ENCODE measurements around the gene MUL1. TPM values are rescaled to one million over a fixed set of nuclear protein-coding genes. Genes with fewer than 3 reads are reported as not detected.

Gene MUL1
- total RNA-seq, 2 donors from 2014 or later, result 29.8 to 34.1 TPM

DNA sequence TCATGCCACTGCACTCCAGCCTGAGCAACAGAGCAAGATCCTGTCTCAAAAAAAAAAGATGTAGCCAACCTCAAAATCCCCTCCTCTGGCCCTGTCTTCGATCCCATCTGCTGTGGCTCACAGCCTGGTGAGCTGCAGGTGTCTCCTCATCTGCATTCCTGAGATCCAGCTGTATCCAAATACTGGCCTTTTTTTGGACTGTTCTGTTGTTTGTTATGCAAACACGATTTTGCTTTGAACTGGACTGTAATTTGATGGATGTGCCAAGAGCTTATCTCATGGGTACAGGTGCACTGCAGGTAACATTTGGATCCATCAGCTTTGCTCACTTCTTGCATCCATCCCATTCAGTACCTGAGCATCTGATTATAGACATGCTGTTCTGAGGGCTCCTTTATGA lies 30.3 kb upstream of the MUL1 start:
- TF ChIP-seq, protein P1, sequence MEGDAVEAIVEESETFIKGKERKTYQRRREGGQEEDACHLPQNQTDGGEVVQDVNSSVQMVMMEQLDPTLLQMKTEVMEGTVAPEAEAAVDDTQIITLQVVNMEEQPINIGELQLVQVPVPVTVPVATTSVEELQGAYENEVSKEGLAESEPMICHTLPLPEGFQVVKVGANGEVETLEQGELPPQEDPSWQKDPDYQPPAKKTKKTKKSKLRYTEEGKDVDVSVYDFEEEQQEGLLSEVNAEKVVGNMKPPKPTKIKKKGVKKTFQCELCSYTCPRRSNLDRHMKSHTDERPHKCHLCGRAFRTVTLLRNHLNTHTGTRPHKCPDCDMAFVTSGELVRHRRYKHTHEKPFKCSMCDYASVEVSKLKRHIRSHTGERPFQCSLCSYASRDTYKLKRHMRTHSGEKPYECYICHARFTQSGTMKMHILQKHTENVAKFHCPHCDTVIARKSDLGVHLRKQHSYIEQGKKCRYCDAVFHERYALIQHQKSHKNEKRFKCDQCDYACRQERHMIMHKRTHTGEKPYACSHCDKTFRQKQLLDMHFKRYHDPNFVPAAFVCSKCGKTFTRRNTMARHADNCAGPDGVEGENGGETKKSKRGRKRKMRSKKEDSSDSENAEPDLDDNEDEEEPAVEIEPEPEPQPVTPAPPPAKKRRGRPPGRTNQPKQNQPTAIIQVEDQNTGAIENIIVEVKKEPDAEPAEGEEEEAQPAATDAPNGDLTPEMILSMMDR (IDR thresholded peaks at IDR 0.05), result no peak
- intact Hi-C loops (cut with DNase I), result no loop called here
- no peaks in the 10 kb centered on the region for H3K27me3 ChIP-seq
- H3K4me3 ChIP-seq, result no peak overlapping the region
- DNase-seq, result no peak
- H3K27ac ChIP-seq, result no peak overlapping the region
- no peak overlapping the region for H3K9ac ChIP-seq (ENCODE audit: low read depth in 2 of 2, low read length in 2 of 2)
- H3K36me3 ChIP-seq, result no peaks in the 10 kb centered on the region
- H3K9me3 ChIP-seq, result no peaks in the 10 kb centered on the region
- no peaks in the 10 kb centered on the region for H3K4me1 ChIP-seq

DNA sequence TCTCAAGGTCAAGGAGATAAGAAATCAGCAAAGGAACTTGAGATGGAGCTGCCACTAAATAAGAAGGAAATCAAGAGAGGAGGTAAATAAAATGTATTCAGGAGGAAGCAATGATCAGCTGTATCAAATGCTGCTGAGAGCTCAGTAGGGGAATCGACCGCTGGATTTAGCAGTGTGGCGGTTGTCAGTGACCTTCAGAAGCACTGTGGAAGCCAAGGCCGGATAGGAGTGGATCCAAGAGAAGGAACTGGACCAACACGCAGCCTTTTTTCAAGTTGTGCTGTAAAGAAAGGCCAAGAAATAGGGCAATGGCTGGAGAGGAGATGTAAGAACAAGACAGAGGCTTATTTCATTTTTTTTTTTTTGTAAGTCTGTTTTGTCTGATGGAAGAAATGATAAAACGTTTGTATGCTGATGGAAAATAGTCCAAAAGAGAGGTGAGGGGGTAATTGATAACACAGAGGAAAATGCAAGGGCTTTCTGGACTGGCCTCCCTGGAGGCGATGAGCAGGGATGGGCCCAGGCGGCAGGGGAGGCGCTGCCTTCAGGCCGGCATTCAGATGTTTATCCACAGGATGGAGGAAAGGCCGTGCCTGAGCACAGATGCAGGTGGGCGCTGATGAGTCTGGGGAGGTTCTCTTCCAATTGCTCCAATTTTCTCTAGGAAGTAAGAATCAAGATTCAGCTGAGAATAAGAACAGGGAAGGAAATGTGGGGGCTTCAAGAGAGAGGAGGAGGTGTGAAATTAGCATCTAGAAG lies 26.9 kb upstream of the MUL1 start:
- Histone ChIP-seq H3K9me3 (no peaks in the 10 kb centered on the region), H3K4me1 (no peaks in the 10 kb centered on the region), H3K4me3 (no peak overlapping the region), H3K27me3 (peaks cover 3% of the 10 kb centered on the region), H3K9ac (ENCODE audit: low read depth in 2 of 2, low read length in 2 of 2) (no peak overlapping the region), H3K27ac (no peak overlapping the region), H3K36me3 (no peaks in the 10 kb centered on the region)
- TF ChIP-seq, protein P1 (IDR thresholded peaks at IDR 0.05), result no peak
- intact Hi-C loops (cut with DNase I), result no loop called here
- no peak for DNase-seq

DNA sequence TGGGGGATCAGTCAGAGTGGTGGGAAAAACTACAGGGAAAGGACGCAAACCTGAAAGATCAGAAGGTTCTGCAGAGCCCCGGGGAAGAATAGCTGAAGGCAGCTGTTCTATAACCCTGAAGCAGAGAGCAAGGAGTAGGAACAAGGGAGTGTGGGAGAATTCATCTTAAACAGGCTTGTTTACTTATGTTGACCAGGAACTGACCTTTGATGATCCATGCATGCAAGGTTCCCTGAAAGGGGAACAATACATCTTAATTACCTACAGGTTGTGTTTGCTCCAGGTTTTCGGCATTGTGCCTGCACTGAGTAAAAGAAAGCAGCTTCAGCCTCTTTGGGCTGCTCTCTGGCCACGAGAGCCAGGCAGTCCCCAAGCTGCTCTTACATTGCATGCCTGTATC lies 25.7 kb upstream of the MUL1 start:
- H3K4me3 ChIP-seq, result no peak overlapping the region
- H3K9me3 ChIP-seq, result no peaks in the 10 kb centered on the region
- TF ChIP-seq, protein P1 (IDR thresholded peaks at IDR 0.05), result no peak
- peaks cover 3% of the 10 kb centered on the region for H3K27me3 ChIP-seq
- no peaks in the 10 kb centered on the region for H3K36me3 ChIP-seq
- intact Hi-C loops (cut with DNase I), result no loop called here
- no peak for DNase-seq
- H3K4me1 ChIP-seq, result no peaks in the 10 kb centered on the region
- no peak overlapping the region for H3K27ac ChIP-seq
- H3K9ac ChIP-seq (ENCODE audit: low read depth in 2 of 2, low read length in 2 of 2), result no peak overlapping the region

DNA sequence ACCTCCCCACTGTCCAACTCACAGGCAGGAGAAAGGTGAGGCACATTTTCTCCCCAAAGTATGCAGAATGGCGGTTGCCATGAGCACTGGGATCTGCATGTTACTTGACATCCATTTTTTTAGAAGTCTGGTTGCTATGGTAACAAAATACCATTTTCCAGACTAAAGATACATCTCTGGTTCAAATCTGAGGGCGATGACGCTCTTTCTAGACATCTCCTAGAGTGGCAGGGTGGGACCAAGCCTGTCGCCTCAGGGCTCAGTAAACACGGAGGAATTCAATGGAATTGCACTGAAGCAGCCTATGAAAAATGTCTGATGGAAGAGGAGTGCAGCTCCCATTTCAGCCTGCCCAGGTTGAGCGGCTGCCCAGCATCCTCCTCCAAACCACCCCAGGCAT lies 22.9 kb upstream of the MUL1 start:
- Histone ChIP-seq H3K9ac (ENCODE audit: low read depth in 2 of 2, low read length in 2 of 2) (no peak overlapping the region), H3K4me1 (no peaks in the 10 kb centered on the region), H3K27ac (no peak overlapping the region), H3K4me3 (no peak overlapping the region), H3K27me3 (peaks cover 3% of the 10 kb centered on the region), H3K36me3 (no peaks in the 10 kb centered on the region), H3K9me3 (no peaks in the 10 kb centered on the region)
- intact Hi-C loops (cut with DNase I), result no loop called here
- no peak for DNase-seq
- TF ChIP-seq, protein P1 (IDR thresholded peaks at IDR 0.05), result no peak

DNA sequence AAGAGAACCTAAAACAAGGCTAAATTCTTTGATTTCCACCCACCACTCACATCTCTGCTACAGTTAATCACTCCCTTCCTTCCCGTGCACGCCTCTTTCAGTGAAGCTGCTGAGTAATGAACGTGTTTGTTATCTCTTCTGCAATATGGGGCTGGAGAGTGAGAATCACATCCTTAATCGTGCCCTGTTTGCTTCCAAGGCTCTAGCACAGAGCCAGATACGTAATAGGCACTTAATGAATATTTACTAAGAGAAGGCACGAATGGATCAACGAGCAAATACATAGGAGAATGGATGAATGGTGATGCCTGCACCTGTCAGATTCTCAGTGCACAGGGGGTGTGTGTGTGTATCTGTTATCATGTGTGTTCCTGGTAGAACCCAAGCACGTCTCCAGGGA lies 22.4 kb upstream of the MUL1 start:
- Histone ChIP-seq H3K4me1 (no peaks in the 10 kb centered on the region), H3K27ac (no peak overlapping the region), H3K9ac (ENCODE audit: low read depth in 2 of 2, low read length in 2 of 2) (no peak overlapping the region), H3K27me3 (peaks cover 3% of the 10 kb centered on the region), H3K36me3 (no peaks in the 10 kb centered on the region), H3K9me3 (no peaks in the 10 kb centered on the region), H3K4me3 (no peak overlapping the region)
- intact Hi-C loops (cut with DNase I), result no loop called here
- TF ChIP-seq, protein P1 (IDR thresholded peaks at IDR 0.05), result no peak
- DNase-seq, result no peak
